B cell (primary cell): ENCODE measurements around the gene BMPR1A. TPM values are rescaled to one million over a fixed set of nuclear protein-coding genes. Genes with fewer than 3 reads are reported as not detected.

Experiments used
- ATAC-seq: fragments of 200-7000 bp; cut with Tn5 transposase; one replicate; pipeline ENCODE4 v1.10.0; 2021; ENCODE audit warnings: low read depth, mild to moderate bottlenecking, moderate number of reproducible peaks, moderate library complexity
- CTCF ChIA-PET: fragments of 350-600 bp; sonication (Branson Sonifier 250); formaldehyde crosslinking; loops from one replicate; lab custom pipeline; 2021; ENCODE audit warnings: antibody characterized with exemption, inconsistent platforms; lab: Charles Lee
- POLR2A ChIA-PET: fragments of 350-600 bp; sonication (Branson Sonifier 250); formaldehyde crosslinking; loops from one replicate; lab custom pipeline; 2021; ENCODE audit warnings: antibody characterized with exemption; lab: Charles Lee
- DNase-seq: peaks from one replicate; pipeline ENCODE4 v3.0.0; 2013
- H2AFZ ChIP-seq: 2 replicates; pipeline ENCODE4 v1.6.1; 2012; ENCODE audit warnings: mild to moderate bottlenecking, low read depth, low read length; ENCODE audit not compliant: insufficient read depth, poor library complexity, severe bottlenecking
- H3K27ac ChIP-seq, 2 donors: 1 replicate in 1 of 2; 2 replicates in 1 of 2; pipeline ENCODE4 v1.5.1; 2012 to 2013; ENCODE audit warnings: low read length in 2 of 2, mild to moderate bottlenecking in 2 of 2, moderate library complexity in 1 of 2
- H3K27me3 ChIP-seq, 4 experiments: fragments of 200-600 bp in 1 of 4; sonication (generic) in 1 of 4; replicated peaks in 1 of 4; 1 replicate in 2 of 4; 2 replicates in 2 of 4; pipeline versions ENCODE4 v1.6.1 to v1.7.0; 2013 to 2016; ENCODE audit warnings: low read length in 3 of 4, mild to moderate bottlenecking in 2 of 4, mixed read lengths in 1 of 4, moderate library complexity in 1 of 4; ENCODE audit not compliant: insufficient read depth in 4 of 4, control insufficient read depth in 3 of 4; ENCODE audit errors: control extremely low read depth in 1 of 4
- H3K36me3 ChIP-seq, 2 experiments: replicated peaks in 1 of 2; 1 replicate in 1 of 2; 2 replicates in 1 of 2; pipeline versions ENCODE4 v1.6.1 to v1.7.1; 2013; ENCODE audit warnings: low read length in 1 of 2; ENCODE audit not compliant: insufficient read depth in 2 of 2, control insufficient read depth in 1 of 2; ENCODE audit errors: control extremely low read depth in 1 of 2, extremely low read depth in 1 of 2
- H3K4me1 ChIP-seq, 2 donors: fragments of 200-600 bp in 1 of 2; sonication (generic) in 1 of 2; 1 replicate in 1 of 2; 2 replicates in 1 of 2; pipeline versions ENCODE4 v1.5.1 to v1.6.1; 2013 to 2017; ENCODE audit warnings: low read length in 2 of 2; ENCODE audit not compliant: control insufficient read depth in 2 of 2, insufficient read depth in 2 of 2
- H3K4me2 ChIP-seq: replicated peaks from 2 replicates; pipeline ENCODE3; 2012; ENCODE audit warnings: mild to moderate bottlenecking, low read depth, low read length; ENCODE audit not compliant: poor library complexity, severe bottlenecking
- H3K4me3 ChIP-seq, 5 experiments: fragments of 200-600 bp in 1 of 5; sonication (generic) in 1 of 5; 1 replicate in 3 of 5; 2 replicates in 2 of 5; pipeline versions ENCODE4 v1.5.1 to v1.7.0; 2011 to 2016; ENCODE audit warnings: low read length in 4 of 5, mild to moderate bottlenecking in 4 of 5, low read depth in 2 of 5, control low read depth in 1 of 5, moderate library complexity in 1 of 5; ENCODE audit not compliant: insufficient read depth in 1 of 5; ENCODE audit errors: control extremely low read depth in 1 of 5, extremely low read depth in 1 of 5
- H3K79me2 ChIP-seq: fragments of 200-600 bp; sonication (generic); one replicate; pipeline ENCODE4 v1.6.0; 2016; ENCODE audit warnings: low read length; ENCODE audit not compliant: control insufficient read depth, insufficient read depth
- H3K9ac ChIP-seq: fragments of 200-600 bp; sonication (generic); 2 replicates; pipeline ENCODE4 v1.6.1; 2017; ENCODE audit warnings: mild to moderate bottlenecking, low read length, moderate library complexity
- H3K9me3 ChIP-seq, 3 donors: one replicate each; pipeline versions ENCODE4 v1.6.1 to v1.7.1; 2013; ENCODE audit warnings: low read length in 2 of 3; ENCODE audit not compliant: control insufficient read depth in 2 of 3, insufficient read depth in 1 of 3; ENCODE audit errors: control extremely low read depth in 1 of 3
- H4K20me1 ChIP-seq: 2 replicates; pipeline ENCODE4 v1.6.0; 2012; ENCODE audit warnings: mild to moderate bottlenecking, low read length; ENCODE audit not compliant: insufficient read depth, control insufficient read depth, poor library complexity, severe bottlenecking
- H3K27ac Mint-ChIP-seq: one replicate; pipeline ENCODE4 v1.8.0; 2021; ENCODE audit warnings: mixed read lengths
- H3K27me3 Mint-ChIP-seq: one replicate; pipeline ENCODE4 v1.8.0; 2021; ENCODE audit warnings: mixed read lengths
- H3K4me1 Mint-ChIP-seq: one replicate; pipeline ENCODE4 v1.8.0; 2021; ENCODE audit warnings: mixed read lengths
- H3K4me3 Mint-ChIP-seq: one replicate; pipeline ENCODE4 v1.8.0; 2021; ENCODE audit warnings: mixed read lengths
- H3K9me3 Mint-ChIP-seq: one replicate; pipeline ENCODE4 v1.8.0; 2022; ENCODE audit warnings: mixed read lengths; ENCODE audit not compliant: insufficient read depth
- EZH2 ChIP-seq: IDR thresholded peaks from 2 replicates; pipeline ENCODE4 v1.6.1; 2012; ENCODE audit warnings: borderline replicate concordance, low read depth, mild to moderate bottlenecking, moderate library complexity, low read length; ENCODE audit not compliant: insufficient read depth, poor library complexity, severe bottlenecking
- WGBS: methylation state at CpG from one replicate; pipeline ENCODE4 v1.1.5; 2013; ENCODE audit warnings: missing lambda C conversion rate; ENCODE audit not compliant: insufficient coverage; 5-methylcytosine and 5-hydroxymethylcytosine counted together
- intact Hi-C: fragments of 100-400 bp; cut with micrococcal nuclease; formaldehyde crosslinking; loops from one replicate; pipeline ENCODE4 v1.10.0; 2022
- polyA plus RNA-seq: library from polyadenylated mRNA; depleted of rRNA; stranded (reverse); fragments of >200 nt; gene quantifications from 2 replicates; pipeline ENCODE4 v1.2.3, GENCODE V29; 2012
- total RNA-seq, 2 donors: library from RNA; stranded (reverse); fragments of 120-200 nt in 1 of 2; gene quantifications; 1 replicate in 1 of 2; 2 replicates in 1 of 2; pipeline versions ENCODE4 v1.2.3 to v1.2.4, GENCODE V29; 2013 to 2022
- TF ChIP-seq, protein P1 (sequence below): fragments of 200-600 bp; IDR thresholded peaks from one replicate; pipeline ENCODE4 v1.8.0; 2022; ENCODE audit warnings: antibody characterized with exemption, mild to moderate bottlenecking

Gene BMPR1A
- total and polyA plus RNA-seq, 2 donors (not counting 1 experiment from before 2014, with no cell fraction given), result 1.9 to 15.1 TPM

- no peak overlapping the region for H3K9ac ChIP-seq
- H3K27ac ChIP-seq, result no peak overlapping the region
- no peaks in the 10 kb centered on the region for H3K9me3 Mint-ChIP-seq
- WGBS, result 100% methylated on average over 2 of the region's 5 CpGs
- intact Hi-C loops, result no loop called here
- H3K9me3 ChIP-seq, result peaks cover 0 to 18% (median 0%) of the 10 kb centered on the region in 3 donors
- no peaks in the 10 kb centered on the region for H3K27me3 Mint-ChIP-seq
- peaks cover 10% of the 10 kb centered on the region for H3K4me1 Mint-ChIP-seq
- no peaks in the 10 kb centered on the region for H3K36me3 ChIP-seq
- H3K27ac Mint-ChIP-seq, result no peak overlapping the region
- no peak overlapping the region for H3K4me3 Mint-ChIP-seq
- no peak for DNase-seq
- POLR2A ChIA-PET, result no interaction called here
- no peaks in the 10 kb centered on the region for H3K4me1 ChIP-seq
- CTCF ChIA-PET, result no interaction called here
- H3K4me3 ChIP-seq, result no peak overlapping the region
- no peaks in the 10 kb centered on the region for H3K79me2 ChIP-seq
- no peak overlapping the region for H3K4me2 ChIP-seq
- no peaks in the 10 kb centered on the region for H3K27me3 ChIP-seq
- H2AFZ ChIP-seq, result no peak overlapping the region
- no peaks in the 10 kb centered on the region for H4K20me1 ChIP-seq
- ATAC-seq, result no peak
- TF ChIP-seq EZH2, result no peak
- TF ChIP-seq, protein P1, sequence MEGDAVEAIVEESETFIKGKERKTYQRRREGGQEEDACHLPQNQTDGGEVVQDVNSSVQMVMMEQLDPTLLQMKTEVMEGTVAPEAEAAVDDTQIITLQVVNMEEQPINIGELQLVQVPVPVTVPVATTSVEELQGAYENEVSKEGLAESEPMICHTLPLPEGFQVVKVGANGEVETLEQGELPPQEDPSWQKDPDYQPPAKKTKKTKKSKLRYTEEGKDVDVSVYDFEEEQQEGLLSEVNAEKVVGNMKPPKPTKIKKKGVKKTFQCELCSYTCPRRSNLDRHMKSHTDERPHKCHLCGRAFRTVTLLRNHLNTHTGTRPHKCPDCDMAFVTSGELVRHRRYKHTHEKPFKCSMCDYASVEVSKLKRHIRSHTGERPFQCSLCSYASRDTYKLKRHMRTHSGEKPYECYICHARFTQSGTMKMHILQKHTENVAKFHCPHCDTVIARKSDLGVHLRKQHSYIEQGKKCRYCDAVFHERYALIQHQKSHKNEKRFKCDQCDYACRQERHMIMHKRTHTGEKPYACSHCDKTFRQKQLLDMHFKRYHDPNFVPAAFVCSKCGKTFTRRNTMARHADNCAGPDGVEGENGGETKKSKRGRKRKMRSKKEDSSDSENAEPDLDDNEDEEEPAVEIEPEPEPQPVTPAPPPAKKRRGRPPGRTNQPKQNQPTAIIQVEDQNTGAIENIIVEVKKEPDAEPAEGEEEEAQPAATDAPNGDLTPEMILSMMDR, result no peak
Observed at GRCh38 chr10:86779220-86780017, 23.0 kb downstream of the BMPR1A start.

- H3K36me3 ChIP-seq, result no peaks in the 10 kb centered on the region
- no peaks in the 10 kb centered on the region for H4K20me1 ChIP-seq
- H3K79me2 ChIP-seq, result no peaks in the 10 kb centered on the region
- no peak for DNase-seq
- ATAC-seq, result no peak
- Mint-ChIP-seq H3K27me3 (no peaks in the 10 kb centered on the region), H3K9me3 (peaks cover 4% of the 10 kb centered on the region), H3K4me1 (peaks cover 12% of the 10 kb centered on the region), H3K4me3 (no peak overlapping the region), H3K27ac (no peak overlapping the region)
- H3K4me3 ChIP-seq, result no peak overlapping the region
- H3K27ac ChIP-seq, result no peak overlapping the region
- no peak overlapping the region for H2AFZ ChIP-seq
- TF ChIP-seq EZH2, result no peak
- ChIA-PET CTCF (interaction anchor here (0.6 kb wide), 1 partner anchor 207 kb away, joined by 3 read pairs; no protein-coding TSS in a partner anchor), POLR2A (no interaction called here)
- H3K9ac ChIP-seq, result no peak overlapping the region
- H3K9me3 ChIP-seq, result peaks cover 0 to 21% (median 1%) of the 10 kb centered on the region in 3 donors
- WGBS, result no CpG with 5 or more reads among the region's 1 CpG
- no peak overlapping the region for H3K4me2 ChIP-seq
- intact Hi-C loops, result no loop called here
- no peaks in the 10 kb centered on the region for H3K27me3 ChIP-seq
- H3K4me1 ChIP-seq, result no peaks in the 10 kb centered on the region
Observed at GRCh38 chr10:86782701-86783418, 26.4 kb downstream of the BMPR1A start.
